GM20000 (cell line): ENCODE results near the gene ZNF792.
A peak's percentile ranks its signal among the peaks of the same experiment; 100 is the strongest.
"Not testable (repeated sequence)": the region's sequence is repeated elsewhere in the genome, so short reads cannot be mapped to it uniquely, and the experiment has no call there.

ENCODE experiments used
- DNase-seq: peaks from one replicate; pipeline ENCODE4 v3.0.0; 2012; ENCODE audit warnings: low spot score
- CTCF ChIP-seq: IDR thresholded peaks from 2 replicates; pipeline ENCODE4 v1.5.1; 2012; ENCODE audit warnings: mild to moderate bottlenecking, control low read depth; ENCODE audit errors: extremely low read depth, missing control alignments

Gene ZNF792

GRCh38 chr19:35000338-35000646 lies 36.3 kb upstream of the ZNF792 start:
- no peak for TF ChIP-seq CTCF
- no peak for DNase-seq

- no peak for TF ChIP-seq CTCF
Measured at GRCh38 chr19:34999498-35000337, 35.7 kb upstream of the ZNF792 start, which contains the start of gene GRAMD1A. Gene GRAMD1A (plus strand): TSS chr19:35000323. CDS start chr19:35000479, 156 bp downstream.

GRCh38 chr19:34998777-34999497 lies 34.9 kb upstream of the ZNF792 start:
- no peak for DNase-seq
- no peak for TF ChIP-seq CTCF

More at GRCh38 chr19:34999498-35000337, 35.7 kb upstream of the ZNF792 start, which contains the start of gene GRAMD1A:
- peak; percentile 96 for DNase-seq

GRCh38 chr19:34998224-34998623 lies 34.2 kb upstream of the ZNF792 start:
- DNase-seq = not testable (repeated sequence)

GRCh38 chr19:34997071-34997617 lies 33.1 kb upstream of the ZNF792 start:
- no peak for DNase-seq
- no peak for TF ChIP-seq CTCF

GRCh38 chr19:34995551-34995950 lies 31.5 kb upstream of the ZNF792 start:
- TF ChIP-seq CTCF = no peak
- DNase-seq = no peak

GRCh38 chr19:34994643-34995541 lies 30.9 kb upstream of the ZNF792 start:
- DNase-seq = peak; percentile 6
- no peak for TF ChIP-seq CTCF
